HG02642 (cell line): Measurements from ENCODE around the gene UBR4.
"Not testable (repeated sequence)": the region's sequence is repeated elsewhere in the genome, so short reads cannot be mapped to it uniquely, and the experiment has no call there.

Experiments used
- ATAC-seq: cut with Tn5 transposase; IDR thresholded peaks from one replicate; pipeline ENCODE4 v1.9.1; 2021; ENCODE audit warnings: mild to moderate bottlenecking; ENCODE audit not compliant: unreplicated experiment, poor library complexity

UBR4 gene

GRCh38 chr1:19220991-19221390, 10.9 kb upstream of the UBR4 start:
- ATAC-seq = no peak

GRCh38 chr1:19220080-19220846, 10.2 kb upstream of the UBR4 start:
- ATAC-seq = no peak

- ATAC-seq = no peak
These were observed 9.4 kb upstream of the UBR4 start for GRCh38 chr1:19219451-19219850.

DNA sequence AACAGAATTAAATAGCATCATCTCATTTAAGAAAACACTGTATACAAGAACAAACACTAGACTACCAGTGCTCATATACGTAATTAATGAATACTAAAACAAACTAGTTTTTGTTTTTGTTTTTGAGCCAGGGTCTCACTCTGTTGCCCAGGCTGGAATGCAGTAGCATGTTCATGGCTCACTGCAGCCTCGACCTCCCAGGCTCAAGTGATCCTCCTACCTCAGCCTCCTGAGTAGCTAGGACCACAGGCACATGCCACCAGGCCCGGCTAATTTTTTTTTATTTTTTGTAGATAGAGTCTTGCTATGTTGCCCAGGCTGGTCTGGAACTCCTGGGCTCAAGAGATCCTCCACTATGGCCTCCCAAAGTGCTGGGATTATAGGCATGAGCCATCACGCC, 6.5 kb upstream of the UBR4 start:
- not testable (repeated sequence) for ATAC-seq

DNA sequence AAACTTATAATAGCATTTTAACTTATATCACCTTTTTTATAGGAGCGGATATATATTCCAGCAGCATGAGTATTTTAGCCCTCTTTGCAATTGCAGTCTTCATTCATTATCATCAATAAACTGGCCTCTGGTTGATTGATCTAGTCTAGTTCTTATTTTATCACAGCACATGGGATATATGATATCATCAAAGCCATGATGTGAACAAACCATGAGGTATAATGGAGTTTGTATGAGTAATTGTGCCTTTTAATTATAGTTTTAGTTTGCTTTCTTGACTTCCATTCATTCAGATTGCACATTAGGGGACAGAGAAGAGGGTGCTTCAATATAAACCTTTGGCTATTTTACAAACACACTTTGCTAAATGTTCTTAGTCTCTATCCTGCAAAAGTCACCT, 3.5 kb upstream of the UBR4 start:
- ATAC-seq = no peak

- no peak for ATAC-seq
These were observed 2.1 kb upstream of the UBR4 start for GRCh38 chr1:19212167-19212566.

GRCh38 chr1:19210772-19211549, 895 bp upstream of the UBR4 start:
- no peak for ATAC-seq

DNA sequence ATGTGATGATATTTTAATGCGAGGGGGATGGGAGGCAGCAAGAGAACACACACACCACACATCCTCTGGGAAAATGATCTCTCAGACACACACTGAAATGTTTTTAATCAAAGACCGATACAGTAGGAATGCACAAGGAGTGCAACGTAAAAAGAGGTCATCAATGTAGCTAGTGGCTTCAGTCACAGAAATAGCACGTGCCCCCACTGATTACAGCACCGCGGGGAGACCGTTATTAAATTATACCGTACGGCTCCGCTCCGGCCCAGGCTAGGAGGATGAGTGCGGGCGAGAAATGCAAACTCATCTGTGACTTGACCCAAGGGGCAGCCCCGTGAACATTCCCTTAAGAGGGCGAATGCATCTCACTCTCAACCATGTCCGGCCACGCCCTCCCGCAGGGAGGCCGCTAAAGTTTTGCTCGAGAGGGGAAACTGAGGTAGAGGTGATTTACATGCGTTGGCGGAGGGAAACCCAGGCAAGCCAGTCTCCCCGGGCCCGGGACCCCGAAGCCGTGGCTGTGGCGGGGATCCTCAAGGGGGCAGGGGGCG, 552 bp downstream of the UBR4 start:
- ATAC-seq = peak; percentile 54

GRCh38 chr1:19208710-19209438, 1.2 kb downstream of the UBR4 start:
- no peak for ATAC-seq

DNA sequence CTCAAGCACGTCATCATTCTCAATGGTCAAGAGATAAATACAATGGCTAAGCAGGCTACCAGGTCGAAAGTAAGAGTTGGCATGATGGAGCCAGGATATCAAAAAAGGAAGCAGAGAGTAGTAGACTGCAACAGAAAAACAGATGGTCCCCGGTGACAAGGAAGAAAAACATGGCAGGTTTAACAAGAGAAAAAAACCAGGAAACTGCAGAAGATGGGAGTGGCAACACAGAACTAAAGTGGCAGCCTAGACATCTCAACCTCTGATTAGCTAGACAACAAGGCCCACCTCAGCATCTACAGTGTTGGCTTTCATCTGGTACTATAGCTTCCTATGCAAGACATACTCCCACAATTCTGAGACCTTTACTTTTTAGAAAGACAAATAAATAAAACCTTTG, 3.1 kb downstream of the UBR4 start:
- ATAC-seq = no peak

GRCh38 chr1:19205845-19206244, 4.2 kb downstream of the UBR4 start:
- ATAC-seq = no peak

DNA sequence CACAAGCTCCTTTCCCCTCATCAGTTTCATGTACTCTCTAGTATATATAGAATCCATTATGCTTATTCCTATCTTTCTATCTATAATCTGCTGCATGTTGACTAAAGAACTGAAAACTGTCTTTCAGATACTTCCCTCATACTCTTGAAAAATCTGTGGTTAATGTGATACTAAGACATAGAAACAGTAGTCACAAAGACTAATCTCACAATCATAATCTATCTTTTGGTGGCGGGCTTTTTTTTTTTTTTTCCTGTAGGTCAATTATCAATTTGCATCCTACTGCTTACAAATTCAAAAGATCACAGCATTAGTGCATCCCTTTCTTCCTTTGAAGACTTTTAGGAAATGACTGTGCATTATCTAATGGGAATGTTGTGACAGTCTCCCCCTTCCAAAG, 4.7 kb downstream of the UBR4 start:
- ATAC-seq = no peak

DNA sequence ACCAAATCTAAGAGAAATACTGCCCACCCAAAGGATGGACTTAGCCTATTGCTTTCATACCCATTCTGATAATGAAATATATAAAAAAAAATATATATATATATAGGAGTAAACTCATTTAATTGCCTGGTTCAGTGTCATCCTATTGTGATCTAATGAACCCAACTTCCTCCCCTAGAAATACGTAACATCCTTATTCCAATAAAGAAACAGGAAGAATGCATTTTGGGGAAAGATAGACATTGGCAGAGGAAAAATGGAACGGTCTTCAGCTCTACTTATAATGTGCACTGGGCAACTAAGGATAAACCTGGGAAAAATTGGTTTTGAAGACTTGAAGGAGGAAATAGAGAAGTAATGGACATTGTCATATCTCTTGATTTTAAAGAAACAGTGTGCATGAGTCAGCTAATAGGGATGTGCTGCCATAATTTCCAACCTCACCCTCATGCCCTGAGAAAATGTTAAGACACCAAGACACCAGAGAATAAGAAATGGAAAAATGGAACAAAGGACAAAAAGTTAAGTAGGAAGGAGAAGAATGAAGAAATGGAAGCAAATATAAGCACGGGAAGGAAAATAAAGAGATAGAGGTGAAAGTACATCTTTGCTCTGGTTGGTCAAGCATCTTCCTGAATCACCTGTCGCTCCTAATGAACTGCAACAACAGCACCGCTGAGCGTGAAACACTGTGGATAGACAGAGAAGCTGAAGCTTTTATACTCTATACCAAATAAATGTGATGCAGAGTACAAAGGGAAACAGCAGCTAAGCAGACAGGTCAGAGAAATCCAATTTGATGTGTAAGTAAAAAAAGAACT, 5.4 kb downstream of the UBR4 start:
- no peak for ATAC-seq

DNA sequence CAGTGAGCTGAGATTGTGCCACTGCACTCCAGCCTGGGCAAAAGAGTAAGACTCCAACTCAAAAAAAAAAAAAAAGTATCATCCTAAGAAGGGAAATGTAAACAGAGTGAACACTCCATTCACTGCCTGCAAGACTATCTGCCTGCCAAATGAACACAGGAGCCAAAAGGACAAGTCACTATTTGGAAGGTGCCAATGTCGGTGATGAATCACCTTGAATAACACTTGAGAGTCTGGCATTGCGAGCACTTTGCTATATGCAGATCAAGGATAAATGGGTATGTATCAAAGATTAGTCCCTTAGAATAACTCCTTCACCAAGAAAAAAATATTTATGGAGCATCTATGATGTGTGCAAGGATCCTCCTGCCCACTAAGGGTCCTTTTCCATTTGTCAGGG, 6.6 kb downstream of the UBR4 start:
- no peak for ATAC-seq

- no peak for ATAC-seq
These were observed 7.7 kb downstream of the UBR4 start for GRCh38 chr1:19202396-19202795.

DNA sequence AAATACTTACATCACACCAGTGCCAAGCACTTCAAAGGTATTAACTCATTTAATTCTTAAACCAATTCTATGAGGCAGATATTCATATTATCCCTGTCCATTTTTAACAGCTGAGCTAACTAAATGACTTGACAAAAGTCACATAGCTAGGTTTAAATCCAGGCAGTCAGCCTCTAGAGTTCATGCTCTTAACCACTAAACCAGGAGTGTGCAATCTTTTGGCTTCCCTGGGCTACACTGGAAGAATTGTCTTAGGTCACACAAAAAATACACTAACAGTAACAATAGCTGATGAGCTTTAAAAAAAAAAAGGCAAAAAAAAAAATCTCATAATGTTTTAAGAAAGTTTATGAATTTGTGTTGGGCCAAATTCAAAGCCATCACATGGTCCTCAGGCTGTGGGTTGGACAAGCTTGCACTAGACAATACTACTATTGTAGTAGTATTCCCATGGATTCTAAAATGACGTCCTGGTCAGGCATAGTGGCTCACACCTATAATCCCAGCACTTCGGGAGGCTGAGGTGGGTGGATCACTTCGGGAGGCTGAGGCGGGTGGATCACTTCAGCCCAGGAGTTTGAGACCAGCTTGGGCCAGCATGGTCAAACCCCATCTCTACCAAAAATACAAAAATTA, 10.0 kb downstream of the UBR4 start:
- no peak for ATAC-seq

DNA sequence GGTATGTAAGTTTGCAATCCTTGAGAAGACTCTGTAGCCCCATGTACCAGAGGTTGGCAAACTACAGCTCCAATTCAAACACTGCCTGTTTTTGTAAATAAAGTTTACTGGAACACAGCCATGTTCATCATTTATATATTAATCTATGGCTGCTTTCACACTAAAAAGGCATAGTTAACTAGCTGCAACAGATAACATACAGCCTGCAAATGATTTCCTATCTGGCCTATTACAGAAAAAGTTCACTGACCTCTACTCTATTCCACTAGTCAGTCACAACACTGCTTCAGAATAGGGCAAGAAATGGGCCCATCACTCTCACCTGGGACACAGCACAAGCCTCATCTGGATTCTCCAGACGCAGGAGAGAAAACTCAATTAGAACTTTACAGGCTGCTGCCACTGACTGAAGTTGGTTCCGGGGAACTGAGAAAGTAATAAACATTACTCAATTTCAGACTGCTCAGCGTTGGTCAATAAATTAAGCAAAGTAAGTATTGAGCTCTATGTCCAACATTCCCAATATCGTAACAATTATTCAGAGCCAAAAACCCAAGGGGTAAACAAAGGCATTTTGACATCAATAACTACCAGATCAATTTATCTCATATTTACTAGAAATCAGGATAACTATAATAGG, 10.6 kb downstream of the UBR4 start:
- no peak for ATAC-seq

- no peak for ATAC-seq
These were observed 11.2 kb downstream of the UBR4 start for GRCh38 chr1:19198820-19199219.

DNA sequence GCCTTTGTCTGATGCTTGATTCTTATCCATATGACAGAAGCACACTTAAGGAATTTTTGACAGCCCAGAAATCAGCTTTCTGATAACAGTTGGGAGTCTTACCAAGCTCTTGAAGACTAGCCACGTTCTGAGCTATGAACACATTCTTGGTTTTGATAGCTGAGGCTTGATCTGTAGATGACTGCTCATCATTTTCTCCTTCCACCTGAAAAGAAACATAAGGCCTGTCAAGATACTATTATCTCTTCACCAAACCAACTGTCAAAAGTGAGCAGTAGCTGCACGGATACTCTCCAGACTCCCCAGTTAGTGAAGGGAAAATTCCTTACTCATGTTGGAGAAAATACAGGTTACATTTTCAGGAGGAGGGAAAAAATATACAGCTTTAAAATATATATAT, 12.2 kb downstream of the UBR4 start:
- no peak for ATAC-seq
